GM10847 (cell line): ENCODE results near the gene KLF6.

Experiments used
- POLR2A ChIP-seq: IDR thresholded peaks from 2 replicates; pipeline ENCODE4 v1.6.1; 2011; ENCODE audit not compliant: insufficient read length; ENCODE audit errors: extremely low read depth

Gene KLF6

DNA sequence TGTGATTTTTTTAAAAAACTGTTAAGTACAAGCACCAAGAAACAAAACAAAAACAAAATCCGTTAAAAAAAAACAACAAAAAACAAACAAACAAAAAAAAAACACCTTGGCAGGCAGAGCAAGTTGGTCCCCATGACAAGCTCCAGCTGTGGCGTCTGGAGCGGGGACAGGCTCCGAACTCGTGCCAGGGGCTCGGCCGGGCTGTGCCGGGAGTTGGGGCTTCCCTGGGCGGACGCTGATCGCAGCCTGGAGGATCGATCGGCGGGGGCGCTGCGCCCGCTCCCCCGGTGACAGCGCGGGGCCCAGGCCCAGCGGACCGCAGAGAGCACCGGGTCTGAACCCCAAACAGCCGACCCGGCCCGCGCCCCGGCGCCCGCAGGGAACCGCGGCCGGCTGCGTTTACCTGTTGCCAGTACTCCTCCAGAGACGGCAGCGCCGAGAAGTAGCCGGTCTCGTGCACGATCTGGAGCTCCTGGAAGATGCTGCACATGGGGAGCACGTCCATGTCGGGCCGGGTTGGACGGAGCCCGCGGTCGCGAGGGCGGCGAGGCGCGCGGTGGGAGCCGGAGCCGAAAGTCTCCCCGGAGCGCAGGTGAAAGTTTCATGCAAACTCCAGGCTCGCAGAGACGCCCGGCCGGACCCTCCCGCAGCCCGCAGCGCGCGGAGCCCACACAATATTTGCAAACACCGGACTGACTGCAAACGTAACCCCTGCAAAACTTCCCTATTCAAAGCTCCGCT, at the start of gene KLF6:
Gene KLF6, minus strand, starts transcription at position 700 of the 741 bp plus-strand sequence. Its CDS starts 195 bp downstream, at position 505.
- TF ChIP-seq POLR2A = no peak

- TF ChIP-seq POLR2A = no peak
Observed at GRCh38 chr10:3834404-3834803, 49.4 kb upstream of the KLF6 start.

DNA sequence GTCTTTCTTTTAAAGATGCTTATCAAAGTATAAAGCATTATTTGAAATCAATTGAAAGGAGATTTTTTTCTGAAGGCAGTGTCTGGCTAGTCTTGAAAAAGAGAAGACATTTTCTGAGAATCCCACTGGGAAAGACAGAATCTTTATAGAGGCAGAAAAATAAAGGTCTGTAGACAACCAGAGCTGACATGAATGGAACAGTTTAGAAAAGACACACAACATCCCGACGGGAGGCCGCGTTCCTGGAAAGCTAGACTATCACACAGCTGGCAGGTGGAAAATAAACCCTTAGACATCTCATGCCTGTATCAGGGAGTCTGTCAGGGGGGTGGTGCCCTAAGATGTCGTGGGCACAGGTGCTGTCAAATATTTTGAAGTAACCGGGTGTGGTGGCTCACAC, 48.0 kb upstream of the KLF6 start:
- no peak for TF ChIP-seq POLR2A

DNA sequence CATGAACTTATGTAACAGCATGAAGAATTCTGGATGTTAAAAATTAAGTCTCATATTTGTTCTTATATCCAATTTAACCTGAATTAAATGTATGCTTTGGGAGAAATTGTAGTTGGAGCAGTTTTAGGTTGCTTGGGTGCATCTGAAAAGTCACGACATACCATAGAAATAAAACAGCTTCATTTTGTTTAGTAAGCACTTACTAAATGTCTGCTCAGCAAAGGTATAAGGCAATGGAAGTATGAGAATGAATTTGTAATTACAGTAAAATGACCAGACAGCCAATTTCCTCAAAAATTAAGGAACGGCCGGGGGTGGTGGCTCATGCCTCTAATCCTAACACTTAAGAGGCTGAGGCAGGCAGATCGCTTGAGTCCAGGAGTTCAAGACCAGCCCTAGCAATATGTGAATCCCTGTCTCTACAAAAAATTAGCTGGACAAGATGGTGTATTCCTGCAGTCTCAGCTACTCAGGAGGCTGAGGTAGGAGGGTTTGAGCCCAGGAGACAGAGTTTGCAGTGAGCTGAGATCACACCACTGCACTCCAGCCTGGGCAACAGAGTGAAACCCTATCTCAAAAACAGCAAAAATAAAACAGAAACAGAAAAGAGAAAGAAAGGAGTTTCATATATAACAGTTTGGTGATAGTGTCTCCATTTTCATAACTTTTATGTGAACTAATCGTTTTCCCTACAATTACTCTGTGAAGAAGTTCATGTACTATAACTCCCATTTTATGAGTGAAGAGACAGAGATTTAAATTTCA, 47.2 kb upstream of the KLF6 start:
- no peak for TF ChIP-seq POLR2A

GRCh38 chr10:3831608-3832007, 46.6 kb upstream of the KLF6 start:
- TF ChIP-seq POLR2A = no peak

GRCh38 chr10:3830946-3831345, 45.9 kb upstream of the KLF6 start:
- no peak for TF ChIP-seq POLR2A

GRCh38 chr10:3829156-3830050, 44.4 kb upstream of the KLF6 start:
- no peak for TF ChIP-seq POLR2A

DNA sequence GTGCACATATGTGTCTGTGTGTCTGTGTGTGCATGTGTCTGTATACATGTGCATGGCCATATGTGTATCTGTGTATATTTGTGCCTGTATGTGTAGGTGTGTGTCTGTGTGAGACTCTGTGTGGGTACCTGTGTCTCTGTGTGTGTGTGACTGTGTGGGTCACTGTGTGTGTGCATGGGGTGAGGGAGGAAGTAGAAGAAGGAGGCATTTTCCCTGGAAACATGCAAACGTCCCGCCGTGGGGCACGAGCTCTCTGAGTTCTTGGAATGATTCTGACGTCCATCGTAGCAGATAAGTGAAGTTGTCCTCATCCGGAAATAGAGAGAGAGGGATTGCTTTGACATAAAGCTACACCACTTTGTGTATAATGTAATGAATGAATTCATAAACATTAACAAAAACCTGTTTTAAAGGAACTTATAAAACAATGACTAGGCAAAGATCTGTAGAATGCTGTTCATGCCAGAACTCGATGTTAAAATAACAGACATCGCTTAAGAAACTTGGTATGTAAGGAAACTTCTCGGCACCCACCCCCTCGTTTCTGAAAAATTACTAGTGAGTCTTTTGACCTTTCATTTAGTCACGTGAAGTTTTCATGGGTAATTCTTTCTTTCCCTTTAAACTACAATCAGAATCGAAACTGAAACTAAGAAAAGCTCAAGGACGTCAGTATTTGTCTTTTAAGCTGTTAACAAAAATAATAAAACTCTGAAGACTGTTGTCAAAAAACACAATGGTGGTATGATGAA, 43.6 kb upstream of the KLF6 start:
- no peak for TF ChIP-seq POLR2A

DNA sequence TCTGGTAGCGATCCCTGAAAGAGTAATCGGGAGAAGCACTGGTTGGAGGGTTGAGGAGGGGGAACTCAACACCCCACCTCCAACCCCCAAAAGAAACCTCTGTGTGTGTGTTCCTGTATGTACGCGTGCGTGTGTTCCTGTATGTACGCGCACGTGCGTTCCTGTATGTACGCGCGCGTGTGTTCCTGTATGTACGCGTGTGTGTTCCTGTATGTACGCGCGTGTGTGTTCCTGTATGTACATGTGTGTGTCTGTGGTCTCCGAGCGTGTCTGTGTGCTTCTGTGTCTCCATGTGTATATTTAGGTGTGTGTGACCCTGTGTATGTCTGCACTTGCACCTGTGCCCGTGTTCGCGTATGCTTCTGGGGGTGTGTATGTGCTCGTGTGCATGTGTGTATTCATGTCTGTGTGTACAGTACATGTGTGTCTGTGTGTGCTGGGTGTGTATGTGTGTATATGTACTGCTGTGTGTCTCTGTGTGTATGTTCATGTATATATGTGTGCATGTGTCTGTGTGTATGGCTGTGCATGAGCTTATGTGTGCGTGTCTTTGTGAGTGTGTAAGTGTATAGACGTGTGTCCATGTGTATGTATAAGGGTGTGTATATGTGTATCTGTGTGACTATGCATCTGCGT, 42.9 kb upstream of the KLF6 start:
- TF ChIP-seq POLR2A = no peak

- no peak for TF ChIP-seq POLR2A
Observed at GRCh38 chr10:3827266-3827665, 42.3 kb upstream of the KLF6 start.

- TF ChIP-seq POLR2A = no peak
Observed at GRCh38 chr10:3825862-3826351, 40.9 kb upstream of the KLF6 start.

- no peak for TF ChIP-seq POLR2A
Observed at GRCh38 chr10:3825244-3825643, 40.2 kb upstream of the KLF6 start.

- no peak for TF ChIP-seq POLR2A
Observed at GRCh38 chr10:3822541-3823330, 37.7 kb upstream of the KLF6 start.
